ENCODE data around the gene PHF10.
A peak's percentile ranks its signal among the peaks of the same experiment; 100 is the strongest.
"Not testable (repeated sequence)": the region's sequence is repeated elsewhere in the genome, so short reads cannot be mapped to it uniquely, and the experiment has no call there.

Gene PHF10

DNA sequence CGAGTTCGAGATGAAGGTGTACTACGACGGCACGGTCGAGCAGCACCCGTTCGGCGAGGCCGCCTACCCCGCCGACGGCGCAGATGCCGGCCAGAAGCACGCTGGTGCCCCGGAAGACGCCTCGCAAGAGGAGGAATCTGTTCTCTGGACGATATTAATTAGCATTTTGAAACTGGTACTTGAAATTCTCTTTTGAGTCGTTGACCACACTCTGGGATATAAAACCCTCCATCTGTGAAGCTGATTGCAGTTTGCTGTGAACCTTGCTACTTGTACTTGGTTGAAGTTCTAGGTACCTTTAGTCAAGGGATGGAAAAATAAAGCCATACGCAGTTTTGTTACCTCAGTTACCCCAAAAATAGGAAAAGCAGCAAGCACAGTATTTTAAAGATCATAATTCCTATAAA lies 21.5 kb downstream of the PHF10 start:
- peaks cover 4% of the 10 kb centered on the region; the same call in 1 of the 2 replicates for H3K4me1 ChIP-seq
- H3K4me3 ChIP-seq (ENCODE audit: low read depth, low read length), result peak overlapping the region; percentile 94
- H3K9me3 ChIP-seq, result no peaks in the 10 kb centered on the region
- TF ChIP-seq CTCF (IDR thresholded peaks at IDR 0.05; ENCODE audit: low read depth, low read length), result no peak
- peaks cover 17% of the 10 kb centered on the region for H3K36me3 ChIP-seq
- no peak for DNase-seq
- no peaks in the 10 kb centered on the region for H3K27me3 ChIP-seq

GRCh38 chr6:169701954-169702839 lies 22.1 kb downstream of the PHF10 start, which contains the start of the genes C6orf120 and WDR27:
TSS of gene C6orf120 (plus strand) at chr6:169702126. CDS start at chr6:169702460, 334 bp downstream.
TSS of gene WDR27 (minus strand) at chr6:169702029. CDS start at chr6:169689005, 13,024 bp downstream.
- peaks cover 17% of the 10 kb centered on the region for H3K36me3 ChIP-seq
- peaks cover 4% of the 10 kb centered on the region; the same call in 1 of the 2 replicates for H3K4me1 ChIP-seq
- TF ChIP-seq CTCF (IDR thresholded peaks at IDR 0.05; ENCODE audit: low read depth, low read length), result no peak
- H3K27me3 ChIP-seq, result no peaks in the 10 kb centered on the region
- peak within 1 kb of the TSS; percentile 94 for H3K4me3 ChIP-seq (ENCODE audit: low read depth, low read length)
- H3K9me3 ChIP-seq, result no peaks in the 10 kb centered on the region
- peak; percentile 98 for DNase-seq

DNA sequence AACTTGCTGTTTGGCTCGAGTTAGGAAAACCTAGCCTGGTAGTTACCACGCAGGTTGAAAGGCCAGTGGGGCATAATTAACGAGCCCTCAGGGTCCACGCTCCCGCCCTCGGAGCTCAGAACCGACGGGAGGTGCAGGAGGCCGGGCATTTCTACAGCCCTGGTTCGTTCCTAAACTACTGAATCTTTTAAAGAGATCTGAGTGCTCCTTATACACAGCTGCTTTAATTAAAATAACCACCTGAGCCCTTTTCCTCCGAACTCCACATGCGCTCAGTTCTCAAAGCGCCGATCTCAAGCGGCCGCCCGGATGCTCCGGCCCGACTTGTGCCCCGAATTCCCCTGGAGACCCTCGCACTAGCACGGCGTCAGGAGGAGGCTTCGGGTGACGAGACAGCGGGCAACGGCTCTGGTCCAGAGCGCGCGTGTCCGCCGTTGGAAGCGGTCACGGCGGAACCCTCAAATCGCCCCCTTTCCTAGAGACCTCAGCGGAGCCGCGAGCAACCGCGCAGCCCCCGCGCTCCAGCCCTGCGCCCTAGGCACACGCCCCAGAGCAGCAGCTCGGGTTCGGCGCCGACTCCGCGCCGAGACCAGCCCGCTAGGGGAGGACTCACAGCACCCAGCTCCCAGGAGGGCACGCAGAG lies 22.9 kb downstream of the PHF10 start:
- no peaks in the 10 kb centered on the region for H3K27me3 ChIP-seq
- H3K9me3 ChIP-seq, result no peaks in the 10 kb centered on the region
- peak overlapping the region; percentile 94 for H3K4me3 ChIP-seq (ENCODE audit: low read depth, low read length)
- no peak for DNase-seq
- peaks cover 17% of the 10 kb centered on the region for H3K36me3 ChIP-seq
- H3K4me1 ChIP-seq, result peaks cover 4% of the 10 kb centered on the region; the same call in 1 of the 2 replicates
- no peak for TF ChIP-seq CTCF (IDR thresholded peaks at IDR 0.05; ENCODE audit: low read depth, low read length)

GRCh38 chr6:169700296-169700695 lies 24.0 kb downstream of the PHF10 start:
- TF ChIP-seq CTCF (IDR thresholded peaks at IDR 0.05; ENCODE audit: low read depth, low read length), result no peak
- Histone ChIP-seq H3K4me1 (peaks cover 4% of the 10 kb centered on the region; the same call in 1 of the 2 replicates), H3K27me3 (no peaks in the 10 kb centered on the region), H3K36me3 (peaks cover 12% of the 10 kb centered on the region), H3K4me3 (ENCODE audit: low read depth, low read length) (no peak overlapping the region), H3K9me3 (no peaks in the 10 kb centered on the region)
- no peak for DNase-seq

- not testable (repeated sequence) for H3K36me3 ChIP-seq; H3K27me3 ChIP-seq; H3K4me1 ChIP-seq; H3K9me3 ChIP-seq; H3K4me3 ChIP-seq (ENCODE audit: low read depth, low read length)
- peak; percentile 56 for TF ChIP-seq CTCF (IDR thresholded peaks at IDR 0.05; ENCODE audit: low read depth, low read length)
- DNase-seq, result peak; percentile 53
These were observed 27.2 kb downstream of the PHF10 start for GRCh38 chr6:169697115-169697514.
